Activated naive CD8-positive, alpha-beta T cell (primary cell): ENCODE results near the gene EDA.

Source experiments
- H3K27ac Mint-ChIP-seq: one replicate; pipeline ENCODE4 v1.8.0; 2021; ENCODE audit warnings: mixed read lengths
- H3K27me3 Mint-ChIP-seq: one replicate; pipeline ENCODE4 v1.8.0; 2021; ENCODE audit warnings: mixed read lengths
- H3K36me3 Mint-ChIP-seq: one replicate; pipeline ENCODE4 v1.8.0; 2021; ENCODE audit warnings: mixed read lengths
- H3K4me1 Mint-ChIP-seq: one replicate; pipeline ENCODE4 v1.8.0; 2021; ENCODE audit warnings: low read depth, mixed read lengths
- H3K4me3 Mint-ChIP-seq: one replicate; pipeline ENCODE4 v1.8.0; 2021; ENCODE audit warnings: mild to moderate bottlenecking, mixed read lengths
- H3K9me3 Mint-ChIP-seq: one replicate; pipeline ENCODE4 v1.8.0; 2021; ENCODE audit warnings: low read depth, mixed read lengths

EDA gene

DNA sequence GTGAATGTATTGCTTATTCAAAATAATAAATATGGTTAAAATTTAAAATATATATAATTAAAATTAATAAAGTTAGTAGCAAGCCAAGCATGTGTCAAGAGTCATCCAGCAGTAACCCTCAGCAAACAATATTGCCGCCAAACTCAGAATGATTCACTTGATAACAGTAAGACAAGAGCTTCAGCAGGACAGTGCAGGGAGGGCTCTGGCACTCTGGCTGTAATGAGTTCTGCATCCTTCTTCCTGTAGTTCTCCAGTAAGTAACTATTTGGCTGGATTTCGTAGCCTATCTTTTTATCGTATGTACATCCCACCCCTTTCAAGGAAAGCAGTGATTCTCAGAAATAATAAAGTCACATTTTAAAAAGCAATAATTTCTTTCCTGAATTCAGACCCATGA, 464.0 kb downstream of the EDA start:
- Mint-ChIP-seq H3K27ac (no peak overlapping the region), H3K27me3 (no peaks in the 10 kb centered on the region), H3K4me1 (no peaks in the 10 kb centered on the region), H3K4me3 (no peak overlapping the region), H3K36me3 (no peaks in the 10 kb centered on the region), H3K9me3 (no peaks in the 10 kb centered on the region)

DNA sequence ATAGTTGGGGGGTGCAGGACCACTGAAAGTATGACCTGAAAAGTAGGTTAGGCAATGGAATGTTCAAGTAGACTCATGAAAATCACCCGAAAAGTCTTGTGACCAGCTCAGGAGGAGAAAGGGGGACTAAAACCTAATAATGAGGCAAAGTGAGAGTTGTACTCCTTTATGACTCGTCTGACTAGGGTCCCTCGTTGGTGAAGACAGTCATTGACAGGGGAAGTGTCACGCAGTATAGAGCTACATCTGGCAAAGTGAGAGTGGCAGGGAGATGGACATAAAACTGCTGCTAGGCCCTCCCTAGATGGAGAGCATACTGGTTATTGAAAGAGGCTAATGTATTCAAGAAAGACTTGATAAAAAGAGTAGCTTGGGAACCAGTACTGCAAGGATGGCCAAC, 466.8 kb downstream of the EDA start:
- no peaks in the 10 kb centered on the region for H3K9me3 Mint-ChIP-seq
- H3K36me3 Mint-ChIP-seq: no peaks in the 10 kb centered on the region
- no peak overlapping the region for H3K27ac Mint-ChIP-seq
- H3K4me3 Mint-ChIP-seq: no peak overlapping the region
- H3K27me3 Mint-ChIP-seq: no peaks in the 10 kb centered on the region
- H3K4me1 Mint-ChIP-seq: no peaks in the 10 kb centered on the region

DNA sequence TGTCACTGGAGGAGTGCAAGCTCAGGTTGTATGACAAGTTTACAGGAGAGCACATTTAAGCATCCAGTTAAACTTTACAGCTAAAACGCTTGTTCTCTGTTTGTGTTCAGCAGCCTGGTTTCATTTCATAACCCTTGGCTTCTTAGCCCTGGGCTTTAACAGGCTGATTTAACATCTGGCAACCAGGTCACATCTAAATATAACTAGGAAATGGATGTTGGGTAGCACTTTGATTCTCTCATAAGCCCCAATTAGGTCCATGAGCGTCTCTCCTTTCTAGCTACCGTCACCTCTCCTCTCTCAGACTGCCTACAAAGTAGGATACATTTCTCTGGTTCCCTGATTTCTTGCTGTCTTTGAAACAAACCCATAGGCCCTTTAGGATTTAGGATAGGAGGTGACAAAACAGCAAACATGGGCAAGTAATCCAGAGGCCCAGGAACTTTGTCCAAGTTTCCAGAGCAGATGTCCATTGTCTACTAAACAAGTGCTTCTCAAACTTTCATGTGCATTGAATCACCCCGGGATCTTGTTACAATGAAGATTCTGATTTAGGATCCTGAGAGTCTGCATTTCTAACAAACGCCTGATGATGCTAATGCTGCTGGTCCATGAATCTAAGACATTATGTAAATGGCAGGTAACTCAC, 468.8 kb downstream of the EDA start:
- no peak overlapping the region for H3K27ac Mint-ChIP-seq
- H3K36me3 Mint-ChIP-seq: no peaks in the 10 kb centered on the region
- H3K9me3 Mint-ChIP-seq: no peaks in the 10 kb centered on the region
- no peaks in the 10 kb centered on the region for H3K4me1 Mint-ChIP-seq
- H3K27me3 Mint-ChIP-seq: no peaks in the 10 kb centered on the region
- H3K4me3 Mint-ChIP-seq: no peak overlapping the region

DNA sequence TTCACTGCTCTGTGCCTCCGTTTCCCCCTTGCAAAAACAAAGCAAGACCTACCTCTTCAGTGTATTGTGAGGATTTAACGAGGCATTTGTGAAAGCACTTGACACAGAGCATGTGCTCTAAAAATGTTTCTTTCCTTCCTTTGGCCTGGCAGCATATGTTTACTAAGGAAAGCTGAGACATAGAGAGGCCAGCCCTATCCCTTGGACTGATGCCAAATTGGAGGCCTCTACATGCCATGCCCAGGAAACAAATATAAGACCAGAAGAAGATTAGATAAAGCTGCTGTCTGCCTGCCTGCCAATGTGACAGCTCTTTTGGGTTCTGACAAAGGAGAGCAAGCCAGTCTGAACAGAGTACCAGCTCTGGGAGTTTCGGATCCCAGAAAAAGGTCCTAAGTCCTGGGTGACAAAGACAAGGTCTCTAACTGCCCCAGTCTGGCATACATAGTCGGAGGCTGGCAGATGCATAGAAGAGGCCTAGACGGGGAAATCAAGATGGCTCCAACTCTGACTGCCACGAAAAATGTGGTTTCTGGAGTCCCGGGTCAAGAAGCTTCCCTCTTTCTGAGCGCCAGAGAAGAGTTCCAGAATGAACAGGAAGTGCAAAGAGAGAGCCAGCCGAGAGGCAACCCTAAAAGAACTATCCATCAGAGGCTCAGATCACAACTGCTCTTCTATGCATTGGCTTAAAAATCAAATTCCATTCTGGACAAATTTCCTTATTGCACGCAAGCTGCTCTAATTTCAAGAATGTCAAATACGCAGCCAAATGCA, 472.1 kb downstream of the EDA start:
- H3K27ac Mint-ChIP-seq: no peak overlapping the region
- H3K4me3 Mint-ChIP-seq: no peak overlapping the region
- H3K36me3 Mint-ChIP-seq: no peaks in the 10 kb centered on the region
- no peaks in the 10 kb centered on the region for H3K9me3 Mint-ChIP-seq
- H3K4me1 Mint-ChIP-seq: no peaks in the 10 kb centered on the region
- no peaks in the 10 kb centered on the region for H3K27me3 Mint-ChIP-seq

DNA sequence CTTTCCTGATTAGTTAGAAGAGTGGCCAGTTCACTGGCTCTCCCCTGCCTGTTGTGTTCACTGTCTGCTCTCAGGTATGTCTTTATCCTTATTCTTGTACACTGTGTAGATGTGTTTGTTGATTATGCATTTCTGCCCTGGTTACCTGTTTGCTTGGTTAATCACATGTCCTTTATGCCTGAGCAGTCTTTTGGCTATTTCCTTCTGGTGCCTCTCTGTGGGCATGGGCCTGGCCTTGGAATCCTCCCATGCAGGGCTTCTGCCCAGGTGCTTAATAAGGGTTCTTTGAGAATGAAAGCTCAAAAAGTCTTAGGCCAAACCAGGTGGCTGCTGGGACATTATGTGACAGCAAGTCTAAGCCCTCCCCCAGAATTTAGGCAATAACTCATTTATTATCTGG, 472.8 kb downstream of the EDA start:
- H3K36me3 Mint-ChIP-seq: no peaks in the 10 kb centered on the region
- H3K9me3 Mint-ChIP-seq: no peaks in the 10 kb centered on the region
- H3K27ac Mint-ChIP-seq: no peak overlapping the region
- H3K4me3 Mint-ChIP-seq: no peak overlapping the region
- H3K27me3 Mint-ChIP-seq: no peaks in the 10 kb centered on the region
- H3K4me1 Mint-ChIP-seq: no peaks in the 10 kb centered on the region
